Bronchial epithelial cell (primary cell): Measurements from ENCODE around the gene HCAR3. TPM values are rescaled to one million over a fixed set of nuclear protein-coding genes. Genes with fewer than 3 reads are reported as not detected.
"Not testable (repeated sequence)": the region's sequence is repeated elsewhere in the genome, so short reads cannot be mapped to it uniquely, and the experiment has no call there.

Experiments
- DNase-seq: peaks from one replicate; pipeline ENCODE4 v3.0.0-alpha.2; 2010; ENCODE audit warnings: low read depth
- FAIRE-seq: peaks from 2 replicates; lab custom pipeline; 2011; peaks lifted over from hg19 to GRCh38; lab: Jason Lieb, UNC
- H3K27me3 ChIP-seq: 2 replicates; pipeline ENCODE4 v1.5.1; 2011; ENCODE audit warnings: low read length; ENCODE audit not compliant: control insufficient read depth, insufficient read depth
- H3K36me3 ChIP-seq: 2 replicates; pipeline ENCODE4 v1.5.1; 2011; ENCODE audit warnings: low read length; ENCODE audit not compliant: control insufficient read depth, insufficient read depth
- H3K4me3 ChIP-seq: 2 replicates; pipeline ENCODE4 v1.5.1; 2011; ENCODE audit warnings: mild to moderate bottlenecking, low read depth, low read length, control low read depth
- CTCF ChIP-seq: IDR thresholded peaks from 2 replicates; pipeline ENCODE4 v1.5.1; 2011; ENCODE audit warnings: mild to moderate bottlenecking, moderate library complexity, low read length, control low read depth, inconsistent platforms; ENCODE audit not compliant: insufficient read depth, severe bottlenecking
- total RNA-seq: library from RNA; depleted of rRNA; stranded (reverse); fragments of >200 nt; gene quantifications from 2 replicates; pipeline ENCODE4 v1.2.1, GENCODE V29; 2014

The HCAR3 gene
- 0.26 and 0.77 TPM in 2 replicates for total RNA-seq

- H3K36me3 ChIP-seq, H3K27me3 ChIP-seq, FAIRE-seq: not testable (repeated sequence)
- peak; percentile 95 for DNase-seq
- H3K4me3 ChIP-seq: peak within 1 kb of the TSS; percentile 17
These were observed at the start of gene HCAR3 for GRCh38 chr12:122716658-122717057. Gene HCAR3 (minus strand): TSS chr12:122716811. CDS start chr12:122716737, 74 bp downstream.

- Histone ChIP-seq H3K4me3 (no peak overlapping the region), H3K27me3 (no peaks in the 10 kb centered on the region), H3K36me3 (peaks cover 15% of the 10 kb centered on the region)
- TF ChIP-seq CTCF: no peak
- no peak for FAIRE-seq
- DNase-seq: no peak
These were observed 41.0 kb upstream of the HCAR3 start for GRCh38 chr12:122757568-122757967.

- no peaks in the 10 kb centered on the region for H3K27me3 ChIP-seq
- DNase-seq (no peak), FAIRE-seq (no peak)
- no peak overlapping the region for H3K4me3 ChIP-seq
- peaks cover 12% of the 10 kb centered on the region for H3K36me3 ChIP-seq
- TF ChIP-seq CTCF: no peak
These were observed 38.2 kb upstream of the HCAR3 start for GRCh38 chr12:122754790-122755189.

DNA sequence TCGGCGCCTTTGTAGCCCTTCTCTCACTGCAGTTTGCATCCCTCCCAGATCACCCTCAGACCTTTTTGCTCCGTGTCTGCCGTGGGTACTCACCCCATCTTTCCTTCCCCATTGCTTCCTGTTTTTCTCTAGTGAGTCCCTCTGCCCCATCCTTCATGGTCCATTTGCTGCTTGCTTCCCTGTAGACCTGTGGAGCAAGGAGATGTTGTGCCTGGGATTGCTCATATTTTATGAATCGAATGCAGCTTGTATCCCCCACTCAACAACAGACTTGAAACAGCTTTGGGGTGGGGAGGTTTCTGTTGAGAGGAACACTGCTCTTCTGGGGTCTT is 36.7 kb upstream of the HCAR3 start:
- no peaks in the 10 kb centered on the region for H3K27me3 ChIP-seq
- FAIRE-seq: no peak

GRCh38 chr12:122752464-122753318 is 36.1 kb upstream of the HCAR3 start, which contains the start of gene DENR:
Gene DENR (plus strand): TSS chr12:122752824. CDS start chr12:122753702, 878 bp downstream.
- peak; percentile 98 for TF ChIP-seq CTCF
- peak within 1 kb of the TSS; percentile 70 for H3K4me3 ChIP-seq
- FAIRE-seq: peak; percentile 76
- peak; percentile 99 for DNase-seq
- H3K36me3 ChIP-seq: peaks cover 6% of the 10 kb centered on the region
- H3K27me3 ChIP-seq: no peaks in the 10 kb centered on the region

More for the DNA sequence above, 36.7 kb upstream of the HCAR3 start:
- Histone ChIP-seq H3K4me3 (peak overlapping the region; percentile 70), H3K36me3 (peaks cover 8% of the 10 kb centered on the region)
- no peak for TF ChIP-seq CTCF
- DNase-seq: no peak

DNA sequence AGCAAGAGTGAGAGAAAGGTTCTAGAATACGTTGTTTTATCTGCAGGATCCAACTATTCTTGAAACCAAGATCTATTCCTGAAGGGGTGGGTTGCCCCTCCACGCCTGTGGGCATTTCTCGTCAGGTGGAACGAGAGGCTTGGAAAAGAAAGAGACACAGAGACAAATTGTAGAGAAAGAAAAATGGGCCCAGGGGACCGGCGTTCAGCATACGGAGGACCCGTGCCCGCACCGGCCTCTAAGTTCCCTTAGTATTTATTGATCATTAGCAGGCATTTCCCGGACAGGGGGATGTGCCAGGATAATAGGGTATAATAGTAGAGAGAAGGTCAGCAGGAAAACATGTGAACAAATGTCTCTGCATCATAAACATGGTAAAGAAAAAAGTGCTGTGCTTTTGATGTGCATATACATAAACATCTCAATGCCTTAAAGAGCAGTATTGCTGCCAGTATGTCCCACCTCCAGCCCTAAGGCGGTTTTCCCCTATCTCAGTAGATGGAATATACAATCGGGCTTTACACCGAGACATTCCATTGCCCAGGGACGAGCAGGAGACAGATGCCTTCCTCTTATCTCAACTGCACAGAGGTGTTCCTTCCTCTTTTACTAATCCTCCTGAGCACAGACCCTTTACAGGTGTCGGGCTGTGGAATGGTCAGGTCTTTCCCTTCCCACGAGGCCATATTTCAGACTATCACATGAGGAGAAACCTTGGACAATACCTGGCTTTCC is 34.3 kb upstream of the HCAR3 start:
- not testable (repeated sequence) for DNase-seq, FAIRE-seq, H3K36me3 ChIP-seq, H3K4me3 ChIP-seq, H3K27me3 ChIP-seq
